Fibroblast of mammary gland (primary cell): ENCODE data around the gene RAB3C.

ENCODE experiments used
- DNase-seq: peaks from one replicate; pipeline ENCODE4 v3.0.0-alpha.2; 2010; ENCODE audit warnings: low read depth
- H3K4me3 ChIP-seq: 2 replicates; pipeline ENCODE4 v1.5.1; 2011; ENCODE audit warnings: low read depth, mild to moderate bottlenecking, low read length, moderate library complexity; ENCODE audit not compliant: control insufficient read depth
- TF ChIP-seq, protein P1 (sequence below): conservative IDR thresholded peaks from 2 replicates; pipeline ENCODE4 v1.5.1; 2011; ENCODE audit warnings: low read depth, low read length, inconsistent platforms; ENCODE audit not compliant: control insufficient read depth, insufficient read depth

The RAB3C gene

DNA sequence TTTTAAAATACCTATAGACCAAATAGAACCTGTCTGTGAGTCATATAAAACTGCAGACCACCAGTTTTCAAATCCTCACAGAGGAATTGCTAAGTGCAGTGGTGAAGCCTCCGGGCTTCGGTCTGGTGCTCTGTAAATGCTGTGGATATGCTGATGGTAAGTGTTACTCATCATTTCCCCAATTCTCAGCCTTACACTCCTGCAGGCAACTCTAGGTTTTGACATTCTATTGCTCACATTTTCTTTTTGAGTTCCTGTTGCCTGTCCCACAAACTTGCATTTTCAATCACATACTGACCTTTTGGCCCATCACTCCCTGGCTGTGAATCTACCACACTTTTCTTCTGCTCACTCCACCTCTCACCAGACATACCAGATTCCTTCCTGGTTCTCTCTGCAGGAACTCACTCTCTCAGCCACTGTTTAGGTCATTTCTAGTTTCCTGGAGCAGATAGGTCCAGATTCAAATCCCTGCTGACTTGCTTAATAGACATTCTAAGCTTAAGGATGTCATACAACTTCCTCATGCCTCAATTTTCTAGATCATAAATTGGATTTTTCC, 192.9 kb downstream of the RAB3C start:
- TF ChIP-seq, protein P1, sequence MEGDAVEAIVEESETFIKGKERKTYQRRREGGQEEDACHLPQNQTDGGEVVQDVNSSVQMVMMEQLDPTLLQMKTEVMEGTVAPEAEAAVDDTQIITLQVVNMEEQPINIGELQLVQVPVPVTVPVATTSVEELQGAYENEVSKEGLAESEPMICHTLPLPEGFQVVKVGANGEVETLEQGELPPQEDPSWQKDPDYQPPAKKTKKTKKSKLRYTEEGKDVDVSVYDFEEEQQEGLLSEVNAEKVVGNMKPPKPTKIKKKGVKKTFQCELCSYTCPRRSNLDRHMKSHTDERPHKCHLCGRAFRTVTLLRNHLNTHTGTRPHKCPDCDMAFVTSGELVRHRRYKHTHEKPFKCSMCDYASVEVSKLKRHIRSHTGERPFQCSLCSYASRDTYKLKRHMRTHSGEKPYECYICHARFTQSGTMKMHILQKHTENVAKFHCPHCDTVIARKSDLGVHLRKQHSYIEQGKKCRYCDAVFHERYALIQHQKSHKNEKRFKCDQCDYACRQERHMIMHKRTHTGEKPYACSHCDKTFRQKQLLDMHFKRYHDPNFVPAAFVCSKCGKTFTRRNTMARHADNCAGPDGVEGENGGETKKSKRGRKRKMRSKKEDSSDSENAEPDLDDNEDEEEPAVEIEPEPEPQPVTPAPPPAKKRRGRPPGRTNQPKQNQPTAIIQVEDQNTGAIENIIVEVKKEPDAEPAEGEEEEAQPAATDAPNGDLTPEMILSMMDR = no peak
- no peak for DNase-seq
- no peak overlapping the region for H3K4me3 ChIP-seq

DNA sequence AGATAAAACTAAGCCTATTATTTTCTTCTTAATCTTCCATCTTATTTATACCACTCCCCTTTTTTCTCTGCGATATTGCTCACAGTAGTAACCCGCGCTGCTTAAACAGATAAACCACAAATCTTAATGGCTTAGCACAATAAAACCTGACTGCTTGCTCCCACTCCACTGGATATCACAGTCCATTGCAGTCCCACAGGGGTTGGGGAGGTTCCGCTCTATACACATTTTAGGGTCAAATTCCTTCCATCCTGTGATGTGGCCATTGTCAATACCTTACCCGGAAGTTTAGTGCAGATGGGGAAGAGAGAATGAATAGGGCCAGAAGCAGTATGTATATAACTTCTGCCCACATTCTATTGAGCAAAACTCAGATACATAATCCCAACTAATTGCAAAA, 193.7 kb downstream of the RAB3C start:
- H3K4me3 ChIP-seq = no peak overlapping the region
- no peak for DNase-seq
- TF ChIP-seq, protein P1 = no peak

DNA sequence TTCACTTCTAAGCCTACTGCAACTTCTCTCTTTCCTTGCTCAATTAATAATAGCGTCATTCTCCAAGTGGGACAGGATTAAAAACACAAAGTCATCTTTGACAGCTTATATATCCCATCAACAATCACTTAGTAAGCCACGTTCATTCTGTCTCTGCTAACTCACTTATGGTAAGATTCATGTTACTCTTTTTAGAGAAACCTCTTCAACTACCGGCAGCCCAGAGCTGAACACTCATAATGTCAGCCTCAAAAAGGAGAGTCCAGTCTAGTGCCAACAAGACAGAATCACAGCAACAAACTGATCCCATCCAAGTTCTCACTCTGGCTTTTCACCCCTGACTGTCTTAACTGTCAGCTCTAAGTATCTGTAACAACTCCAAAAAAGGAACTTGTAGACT, 196.0 kb downstream of the RAB3C start:
- TF ChIP-seq, protein P1 = no peak
- DNase-seq = no peak
- H3K4me3 ChIP-seq = no peak overlapping the region

DNA sequence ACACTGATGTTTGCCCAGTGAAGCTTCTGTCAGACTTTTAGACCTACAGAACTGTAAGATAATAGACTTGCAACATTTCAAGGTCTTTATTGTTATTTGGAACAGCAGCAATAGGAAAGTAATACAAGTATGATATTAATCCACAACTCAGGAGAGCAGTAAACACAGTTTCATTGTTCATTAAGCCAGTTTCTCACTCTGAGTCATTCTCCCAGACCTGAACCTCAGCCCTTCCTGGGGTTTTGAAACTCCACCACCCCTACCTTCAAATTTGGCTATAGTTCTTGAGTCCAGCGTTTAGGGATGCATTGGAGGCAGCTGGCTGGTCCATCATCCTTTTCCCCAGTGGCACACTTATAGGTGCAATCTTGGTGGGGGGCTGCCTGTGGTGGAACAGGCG, 203.2 kb downstream of the RAB3C start:
- no peak overlapping the region for H3K4me3 ChIP-seq
- TF ChIP-seq, protein P1 = no peak
- DNase-seq = no peak

GRCh38 chr5:58786711-58787303, 203.9 kb downstream of the RAB3C start:
- no peak overlapping the region for H3K4me3 ChIP-seq
- DNase-seq = no peak
- TF ChIP-seq, protein P1 = no peak

GRCh38 chr5:58787987-58788386, 205.1 kb downstream of the RAB3C start:
- DNase-seq = no peak
- TF ChIP-seq, protein P1 = no peak
- H3K4me3 ChIP-seq = no peak overlapping the region
